ENCODE data around the gene TEPSIN. TPM values are rescaled to one million over a fixed set of nuclear protein-coding genes. Genes with fewer than 3 reads are reported as not detected.
A peak's percentile ranks its signal among the peaks of the same experiment; 100 is the strongest.

The TEPSIN gene
- 35.6 and 41.6 TPM in 2 replicates for total RNA-seq
- polyA plus RNA-seq: 45.3 and 55.4 TPM in 2 replicates
- 8.2 and 15.1 TPM in 2 replicates for polyA plus RNA-seq (2011; cell fraction: cytosol; rRNA removed)
- 250 and 277 TPM in 2 replicates for polyA plus RNA-seq (2011; cell fraction: nucleus; rRNA removed)
- 18.2 and 22.0 TPM in 2 replicates for polyA plus RNA-seq (2012)
- 11.5 and 19.2 TPM in 2 replicates for polyA minus RNA-seq
- 11.1 TPM for polyA minus RNA-seq (2011; cell fraction: cytosol; rRNA and poly(A)+ RNA removed)
- polyA minus RNA-seq (2011; cell fraction: nucleus; rRNA and poly(A)+ RNA removed): 35.3 and 58.2 TPM in 2 replicates
- percentile 48 among the genes with signal in this experiment for Bru-seq, nascent RNA
- percentile 60 among the genes with signal in this experiment for BruChase-seq, experiment 1, labeled RNA remaining after a 6-hour chase
- BruChase-seq, experiment 2, labeled RNA remaining after a 2-hour chase: percentile 63 among the genes with signal in this experiment
- long read RNA-seq, partial matches to known transcripts: 1 of 12 reads
- long read RNA-seq, other reads (novel, unspliced or antisense): 6 of 12 reads

- POLR2A ChIA-PET: interaction anchor here (1.4 kb wide), 1 partner anchor 16 kb away, joined by 4 read pairs; the partner anchor contains the start of gene CEP131
- FAIRE-seq: peak; percentile 100
- Histone ChIP-seq H3K36me3 (ENCODE audit: control insufficient read depth in 2 of 2, extremely low read depth in 1 of 2, insufficient read depth in 2 of 2, low read length in 2 of 2) (peaks cover 0 to 12% of the 10 kb centered on the region in 2 experiments), H3K9me3 (replicated peaks; ENCODE audit: control insufficient read depth, insufficient read depth, low read length) (no peaks in the 10 kb centered on the region), H4K20me1 (replicated peaks; ENCODE audit: control insufficient read depth, extremely low read depth, insufficient read depth, low read length) (no peaks in the 10 kb centered on the region), H2AFZ (ENCODE audit: low read depth, low read length) (peak within 1 kb of the TSS; percentile 45), H3K27ac (ENCODE audit: insufficient read depth, low read depth, low read length) (peak within 1 kb of the TSS; percentile 58), H3K4me3 (replicated peaks in 1 of 3; ENCODE audit: insufficient read depth in 1 of 3, low read depth in 1 of 3, low read length in 3 of 3) (peak within 1 kb of the TSS; percentile 78 to 86 (median 84)), H3K27me3 (ENCODE audit: control insufficient read depth in 2 of 2, insufficient read depth in 2 of 2, low read length in 2 of 2) (no peaks in the 10 kb centered on the region), H3K79me2 (ENCODE audit: control insufficient read depth, insufficient read depth, low read length) (peaks cover 20% of the 10 kb centered on the region), H3K9ac (replicated peaks; ENCODE audit: extremely low read depth, insufficient read depth, low read length) (peak within 1 kb of the TSS; percentile 77), H3K4me1 (ENCODE audit: control insufficient read depth, extremely low read depth, insufficient read depth, low read length) (peaks cover 6% of the 10 kb centered on the region), H3K9me1 (replicated peaks; ENCODE audit: control insufficient read depth, extremely low read depth, insufficient read depth, low read length) (no peaks in the 10 kb centered on the region), H3K4me2 (ENCODE audit: insufficient read depth, low read length) (peak within 1 kb of the TSS; percentile 90)
- intact Hi-C loops (cut with micrococcal nuclease) (loop anchor here (1.0 kb wide), 1 partner anchor 16 kb away; no protein-coding TSS in a partner anchor), dilution Hi-C loops (cut with MboI; ENCODE audit: extremely low pct_ligation_motif_present, low sequenced_read_pairs) (no loop called here)
- no TSS peak for BruUV-seq (replicated peaks)
- CTCF ChIA-PET: interaction anchor here (1.0 to 3.1 kb wide), 9 partner anchors 9 to 250 kb away, joined by 3 to 33 read pairs (median 4); partner anchors contain the start of gene CEP131
- peak; percentile 56 for TF ChIP-seq POLR2A (IDR thresholded peaks at IDR 0.05; ENCODE audit: low read depth, low read length)
- peak; percentile 68 for TF ChIP-seq POLR2AphosphoS5 (IDR thresholded peaks at IDR 0.05; ENCODE audit: insufficient read depth, low read depth, low read length)
- TF ChIP-seq FOS (IDR thresholded peaks at IDR 0.05; ENCODE audit: borderline replicate concordance, insufficient read depth, low read length): no peak
- DNase-seq (ENCODE audit: low read depth, low spot score): peak; percentile 100
Measured at GRCh38 chr17:81238815-81239713, at the start of gene TEPSIN, which contains the start of gene NDUFAF8. TEPSIN (minus strand) TSS chr17:81239055; CDS start chr17:81239033, 22 bp downstream. NDUFAF8 (plus strand) TSS chr17:81239318; CDS start chr17:81239364, 46 bp downstream.

All from endothelial cell of umbilical vein (primary cell).